ENCODE measurements around the gene GLB1L3.
"Not testable (repeated sequence)": the region's sequence is repeated elsewhere in the genome, so short reads cannot be mapped to it uniquely, and the experiment has no call there.

The GLB1L3 gene

DNA sequence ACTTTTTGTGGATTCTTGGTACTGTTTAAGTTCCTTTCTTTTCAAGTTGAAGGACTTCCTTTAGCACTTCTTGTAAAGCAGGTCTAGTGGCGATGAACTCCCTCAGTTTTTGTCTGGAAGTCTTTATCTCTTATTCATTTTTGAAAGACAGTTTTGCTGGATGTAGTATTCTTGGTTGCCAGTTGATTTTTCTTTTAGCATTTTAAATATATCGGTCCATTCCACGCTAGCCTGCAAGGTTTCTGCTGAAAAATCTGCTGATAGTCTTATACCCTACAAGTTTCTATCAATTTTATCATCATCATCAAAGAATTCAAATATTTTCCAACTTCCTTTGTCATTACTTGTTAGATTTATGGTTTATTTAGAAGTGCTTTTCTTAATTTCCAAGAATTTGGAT is 40.9 kb downstream of the GLB1L3 start:
- DNase-seq: no peak

- not testable (repeated sequence) for DNase-seq
These were observed 45.2 kb downstream of the GLB1L3 start for GRCh38 chr11:134321373-134321772.

- DNase-seq: no peak
These were observed 46.4 kb downstream of the GLB1L3 start for GRCh38 chr11:134322553-134322952.

DNA sequence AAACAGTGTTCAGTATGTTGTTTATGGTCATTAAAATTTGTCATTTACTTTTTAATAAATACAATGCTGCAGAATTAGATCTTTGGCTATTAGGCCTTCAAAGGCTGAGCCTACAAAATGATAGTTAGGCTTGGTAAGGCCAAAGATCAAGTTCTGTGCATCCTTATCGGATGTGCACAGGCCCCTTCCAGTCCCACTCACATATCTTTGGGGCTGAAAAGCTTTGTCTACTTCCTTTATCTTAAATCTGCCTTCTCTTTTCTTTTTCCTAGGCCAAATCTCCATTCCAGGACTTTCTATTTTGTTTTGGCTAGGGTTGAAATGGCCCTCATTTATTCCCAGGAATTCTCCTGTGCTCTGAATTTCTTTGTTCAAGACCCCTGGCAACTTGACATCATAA is 52.3 kb downstream of the GLB1L3 start:
- DNase-seq: no peak

DNA sequence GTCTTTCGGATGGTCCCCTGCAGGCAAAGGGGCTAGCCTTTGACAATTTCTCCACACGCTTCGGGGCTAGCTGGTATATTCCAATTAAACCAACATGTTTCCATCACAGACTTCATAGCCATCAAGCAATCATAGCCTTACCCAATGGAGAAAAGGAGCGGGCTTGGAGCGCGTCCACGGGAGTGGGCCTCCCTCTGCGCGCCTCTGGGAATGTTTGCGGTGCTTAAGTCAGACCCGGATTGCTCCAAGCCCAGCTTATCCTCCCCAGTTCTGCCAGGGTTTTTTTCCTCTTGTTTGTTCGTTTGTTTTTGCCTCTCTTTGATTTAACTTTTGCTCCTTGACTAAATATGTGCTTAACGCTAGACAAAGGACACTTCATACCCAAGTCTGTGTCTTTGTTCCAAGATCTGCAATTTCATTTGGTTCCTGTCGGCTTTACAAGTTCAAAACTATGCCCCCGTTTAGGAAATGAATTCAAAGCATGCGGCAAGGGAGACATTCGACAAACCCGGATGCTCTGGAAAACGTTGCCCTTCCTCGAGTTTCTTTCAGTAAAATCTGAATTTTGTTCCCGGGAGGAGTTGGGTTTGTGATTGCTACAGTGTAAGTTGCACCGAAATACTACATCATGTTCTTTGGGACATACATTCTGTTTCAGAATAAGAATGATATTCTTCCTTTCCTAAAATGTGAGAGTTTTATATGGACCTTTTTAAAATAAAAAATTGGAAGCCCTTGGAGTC is 54.6 kb downstream of the GLB1L3 start:
- DNase-seq: no peak

DNA sequence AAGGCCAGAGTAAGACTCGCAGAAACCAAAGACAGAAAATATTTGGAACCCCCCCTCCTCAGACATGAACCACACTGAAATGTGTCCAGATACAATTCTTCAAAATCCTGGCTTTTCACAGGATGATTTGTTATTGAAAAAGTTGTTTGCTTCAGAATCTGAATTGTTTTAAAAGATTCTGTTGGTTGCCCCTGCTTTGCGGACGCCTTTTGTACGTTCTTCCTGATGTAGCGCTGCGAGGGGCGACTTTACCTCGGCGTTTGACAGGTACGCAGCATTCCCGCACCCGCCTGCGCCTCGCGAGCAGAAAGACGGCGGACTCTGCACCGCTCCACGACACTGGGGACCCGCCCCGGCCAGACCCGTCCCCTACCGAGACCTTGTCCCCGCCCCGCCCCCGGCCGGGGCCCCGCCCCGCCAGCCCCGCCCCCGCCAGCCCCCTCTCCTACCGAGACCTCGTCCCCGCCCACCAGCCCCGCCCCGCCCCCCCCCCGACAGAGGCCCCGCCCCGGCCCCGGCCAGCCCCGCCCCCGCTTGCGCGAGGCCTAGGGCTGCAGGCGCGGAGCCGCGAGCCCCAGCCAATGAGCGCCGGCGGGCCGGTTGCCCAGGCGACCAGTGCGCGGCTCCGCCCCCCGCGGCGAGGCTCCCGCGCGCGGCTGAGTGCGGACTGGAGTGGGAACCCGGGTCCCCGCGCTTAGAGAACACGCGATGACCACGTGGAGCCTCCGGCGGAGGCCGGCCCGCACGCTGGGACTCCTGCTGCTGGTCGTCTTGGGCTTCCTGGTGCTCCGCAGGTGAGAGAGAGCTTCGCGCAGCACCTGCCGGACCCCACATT is 55.4 kb downstream of the GLB1L3 start, which contains the start of gene GLB1L2:
TSS of gene GLB1L2 (plus strand) at position 635 of the 835 bp plus-strand sequence. CDS start at position 709, 74 bp downstream.
- peak in 1 of 2 donors; percentile 3 for DNase-seq

DNA sequence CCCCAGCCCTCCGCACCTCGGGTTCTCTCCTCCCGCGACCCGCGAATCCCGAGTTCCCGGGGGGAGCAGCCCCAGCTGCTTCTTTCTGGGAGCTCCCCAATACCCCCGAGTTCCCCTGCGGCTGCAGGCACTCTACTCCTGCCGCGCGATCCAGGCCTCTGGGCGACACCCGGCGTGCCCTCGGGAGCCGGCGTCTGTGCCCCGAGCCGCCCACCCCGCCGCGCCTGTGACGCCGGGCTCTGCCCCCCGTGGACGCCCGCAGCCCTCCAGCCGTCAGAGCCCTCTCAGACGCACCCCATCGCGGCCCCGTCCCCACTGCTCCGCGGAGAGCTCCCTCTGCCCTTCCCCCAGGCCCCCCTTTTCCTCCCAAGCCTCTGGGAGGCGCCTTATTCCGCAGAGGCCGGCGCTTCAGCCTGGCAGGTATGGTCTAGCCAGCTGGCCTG is 56.0 kb downstream of the GLB1L3 start:
- no peak for DNase-seq

DNA sequence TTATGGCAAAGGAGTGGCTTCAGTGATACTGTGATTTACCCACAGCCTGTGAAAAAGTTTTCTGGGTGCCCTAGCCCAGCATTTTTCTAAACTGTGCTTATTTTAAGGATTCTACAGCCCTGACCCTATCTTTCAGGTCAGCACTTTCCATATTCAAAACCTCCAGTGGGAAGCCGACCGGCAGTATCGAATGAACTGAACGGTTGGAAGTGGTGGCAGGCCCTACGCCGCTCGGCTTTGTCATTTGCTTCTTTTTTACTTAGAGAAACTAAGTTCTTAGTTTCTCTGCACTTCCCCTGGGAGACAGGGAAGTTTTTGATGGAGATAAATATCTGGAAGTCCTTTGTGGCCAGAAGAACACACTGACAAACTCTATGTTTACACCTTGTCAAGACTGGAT is 56.6 kb downstream of the GLB1L3 start:
- DNase-seq: no peak

GRCh38 chr11:134333312-134333711 is 57.1 kb downstream of the GLB1L3 start:
- no peak for DNase-seq

DNA sequence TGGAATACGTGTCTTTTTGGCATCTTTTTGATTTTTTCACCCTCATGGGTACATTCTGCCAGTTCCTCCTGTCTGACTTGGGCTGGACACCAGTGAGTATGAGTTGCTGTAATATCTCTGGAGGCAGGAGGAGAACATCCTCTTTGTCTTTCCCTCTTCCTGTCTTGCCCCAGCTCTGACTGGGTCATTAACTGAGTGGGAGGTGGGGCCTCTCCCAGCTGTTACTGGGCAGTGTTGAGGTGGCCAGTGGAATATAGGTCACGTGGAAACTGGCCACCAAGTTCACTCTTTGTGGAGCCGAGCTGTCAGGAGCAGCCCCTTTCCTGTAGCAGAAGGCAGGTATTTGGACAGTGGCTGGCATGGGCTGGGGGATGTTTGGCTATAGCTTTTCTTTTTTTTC is 57.8 kb downstream of the GLB1L3 start:
- DNase-seq: no peak

DNA sequence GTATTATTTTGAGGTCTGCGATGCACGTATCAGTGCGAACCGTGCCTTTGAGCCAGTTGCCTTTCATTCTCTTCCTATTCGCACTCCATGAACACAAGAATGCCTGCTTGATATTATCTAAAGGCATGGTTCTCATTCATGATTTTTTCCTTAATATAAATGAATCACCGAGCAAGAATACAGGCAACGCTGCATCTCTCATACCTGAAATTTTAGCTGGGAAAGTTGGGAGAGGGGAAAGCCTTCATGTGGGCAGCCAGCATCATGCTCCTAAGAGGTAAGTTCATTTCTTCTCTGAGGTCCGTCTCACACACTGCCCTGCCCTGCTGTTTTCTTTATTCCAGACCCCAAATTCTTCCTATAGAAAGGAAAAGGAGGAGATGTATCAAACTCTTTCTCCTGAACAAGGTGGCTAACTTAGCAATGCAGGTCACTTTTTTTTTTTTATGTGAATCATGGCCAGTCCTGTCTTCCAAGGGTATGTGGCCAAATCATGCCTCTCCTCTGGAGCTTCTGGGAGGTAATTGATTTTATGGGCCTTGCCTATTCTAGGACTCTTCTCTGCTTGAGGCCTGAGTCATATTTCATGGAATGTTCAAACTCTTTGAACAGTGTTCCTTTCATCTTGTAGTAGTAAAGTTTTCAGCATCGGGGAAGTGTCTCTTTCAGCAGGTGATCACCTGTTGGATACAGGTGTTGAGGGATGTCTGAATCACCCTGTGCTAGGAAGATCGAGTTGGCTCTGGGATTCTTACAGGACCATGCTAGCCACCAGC is 58.8 kb downstream of the GLB1L3 start:
- no peak for DNase-seq

- DNase-seq: no peak
These were observed 60.9 kb downstream of the GLB1L3 start for GRCh38 chr11:134337051-134337450.

GRCh38 chr11:134338068-134338467 is 61.9 kb downstream of the GLB1L3 start:
- no peak for DNase-seq

- no peak for DNase-seq
These were observed 62.5 kb downstream of the GLB1L3 start for GRCh38 chr11:134338654-134339053.

- DNase-seq: no peak
These were observed 63.6 kb downstream of the GLB1L3 start for GRCh38 chr11:134339756-134340155.

DNA sequence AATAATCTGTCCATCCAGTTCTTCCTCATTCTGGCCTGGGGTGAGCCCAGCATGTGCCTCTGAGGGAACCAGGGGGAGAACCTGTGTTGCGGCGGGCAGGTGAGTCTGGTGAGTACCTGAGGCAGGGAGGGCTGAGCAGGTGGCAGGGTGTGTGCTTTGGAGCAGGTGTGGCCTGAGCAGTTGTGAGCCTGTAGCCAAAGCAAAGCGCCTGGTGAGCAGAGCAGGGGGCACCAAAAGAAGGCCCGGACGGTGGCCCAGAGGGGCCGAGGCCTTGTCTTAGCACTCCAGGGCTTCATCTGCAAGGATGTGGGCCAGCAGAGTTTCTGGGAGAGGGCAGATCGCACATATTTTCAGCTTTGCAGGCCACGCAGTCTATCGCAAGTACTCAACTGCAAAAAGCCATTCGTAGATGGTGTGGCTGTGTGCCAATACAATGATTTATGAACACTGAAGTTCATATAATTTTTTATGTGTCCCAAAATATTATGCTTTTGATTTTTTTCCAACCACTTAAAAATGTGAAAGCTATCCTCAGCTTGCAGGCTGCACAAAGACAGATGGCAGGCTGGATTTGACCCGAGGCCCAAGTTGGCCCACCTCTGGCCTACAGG is 64.3 kb downstream of the GLB1L3 start:
- no peak for DNase-seq

GRCh38 chr11:134341805-134342571 is 65.8 kb downstream of the GLB1L3 start:
- DNase-seq: no peak

DNA sequence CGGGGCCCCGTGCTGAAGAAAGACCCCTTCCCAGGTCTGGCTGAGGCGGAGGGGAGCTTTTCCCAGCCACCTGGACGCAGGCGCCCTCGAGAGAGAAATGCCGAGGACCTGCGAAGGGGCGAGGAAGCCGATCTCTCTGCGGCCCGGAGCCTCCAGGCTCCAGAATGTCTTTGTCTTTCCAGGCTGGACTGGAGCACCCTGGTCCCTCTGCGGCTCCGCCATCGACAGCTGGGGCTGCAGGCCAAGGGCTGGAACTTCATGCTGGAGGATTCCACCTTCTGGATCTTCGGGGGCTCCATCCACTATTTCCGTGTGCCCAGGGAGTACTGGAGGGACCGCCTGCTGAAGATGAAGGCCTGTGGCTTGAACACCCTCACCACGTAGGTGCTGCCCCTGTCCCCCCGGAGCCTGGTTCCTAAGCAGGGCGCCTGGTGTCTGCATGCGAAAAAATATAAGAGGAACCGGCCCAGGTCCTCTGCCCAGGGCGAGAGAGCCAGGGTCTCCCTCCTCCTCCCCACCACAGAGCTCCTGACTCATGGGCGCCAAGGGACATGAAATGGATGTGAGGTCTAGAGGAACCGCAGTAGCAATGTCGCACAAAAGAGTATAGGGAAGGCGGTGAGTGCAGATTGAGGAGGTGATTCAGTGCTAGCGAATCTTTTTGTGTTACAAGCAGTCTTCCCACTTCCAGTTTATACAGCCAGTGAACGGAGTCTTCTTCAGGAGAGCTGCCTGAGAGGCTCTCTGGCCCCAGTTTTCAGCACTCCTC is 66.6 kb downstream of the GLB1L3 start:
- no peak for DNase-seq

DNA sequence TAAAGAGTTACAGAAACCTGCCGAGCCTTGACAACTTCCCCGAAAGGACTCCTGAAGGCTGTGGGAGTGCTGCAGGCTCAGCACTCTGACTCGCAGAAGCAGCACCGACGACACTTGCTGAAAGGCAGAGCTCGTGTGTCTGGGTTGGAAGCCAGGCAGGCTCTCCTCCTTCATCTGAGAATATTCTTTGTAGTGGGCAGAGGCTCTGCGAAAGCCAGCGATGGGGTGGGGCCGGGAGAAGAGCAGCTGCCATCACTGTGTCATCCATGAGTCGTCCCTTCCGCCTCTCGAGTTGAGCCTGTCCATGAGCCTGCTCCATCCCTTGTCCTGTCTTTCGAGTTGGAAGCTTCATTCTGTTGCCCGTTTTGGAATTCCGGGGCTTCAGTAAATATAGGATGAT is 67.5 kb downstream of the GLB1L3 start:
- no peak for DNase-seq

- not testable (repeated sequence) for DNase-seq
These were observed 68.5 kb downstream of the GLB1L3 start for GRCh38 chr11:134344497-134345236.

DNA sequence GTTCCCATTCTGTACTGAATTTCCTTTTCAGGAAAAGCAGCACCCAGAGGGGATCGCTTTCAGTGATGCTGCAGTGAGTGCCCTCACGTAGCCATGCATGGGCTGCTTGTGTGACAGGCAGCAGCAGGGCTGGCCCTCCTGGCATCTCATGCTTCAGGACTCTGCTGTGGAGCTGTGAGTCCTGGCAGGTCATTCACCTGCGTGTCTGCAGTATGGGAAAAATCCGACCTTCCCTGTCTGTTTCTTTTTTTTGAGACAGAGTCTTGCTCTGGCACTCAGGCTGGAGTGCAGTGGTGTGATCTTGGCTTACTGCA is 69.0 kb downstream of the GLB1L3 start:
- DNase-seq: no peak
